Measurements from ENCODE around the gene STRN. TPM values are rescaled to one million over a fixed set of nuclear protein-coding genes. Genes with fewer than 3 reads are reported as not detected.

STRN gene
- total RNA-seq, 2 donors from 2014 or later, result 44.0 to 50.6 TPM

GRCh38 chr2:36819095-36819711 is 147.1 kb downstream of the STRN start:
- Mint-ChIP-seq H3K27ac (no peak overlapping the region), H3K4me1 (peaks cover 17% of the 10 kb centered on the region), H3K36me3 (ENCODE audit: low read depth) (no peaks in the 10 kb centered on the region), H3K27me3 (ENCODE audit: insufficient read depth) (no peaks in the 10 kb centered on the region), H3K4me3 (no peak overlapping the region), H3K9me3 (no peaks in the 10 kb centered on the region)
- H3K36me3 ChIP-seq (ENCODE audit: control insufficient read depth, insufficient read depth, low read length), result no peaks in the 10 kb centered on the region
- no peak overlapping the region for H3K9ac ChIP-seq (ENCODE audit: extremely low read depth, low read length, poor library complexity, severe bottlenecking)
- TF ChIP-seq CTCF (conservative IDR thresholded peaks at IDR 0.05), result peak; percentile 60
- H3K4me1 ChIP-seq (ENCODE audit: control insufficient read depth, insufficient read depth, low read length), result no peaks in the 10 kb centered on the region
- no peaks in the 10 kb centered on the region for H3K27me3 ChIP-seq (ENCODE audit: control insufficient read depth, insufficient read depth, low read length, poor library complexity, severe bottlenecking)
- no peaks in the 10 kb centered on the region for H3K9me3 ChIP-seq (ENCODE audit: control insufficient read depth, low read length)
- H3K27ac ChIP-seq (ENCODE audit: low read depth, low read length), result no peak overlapping the region
- H3K4me3 ChIP-seq (ENCODE audit: low read length), result no peak overlapping the region
- WGBS, 2 experiments (ENCODE audit: insufficient coverage in 1 of 2, insufficient read length in 1 of 2), result 86 to 88% methylated on average over 4 of the region's 4 CpGs
- DNase-seq, result peak; percentile 65

GRCh38 chr2:36818542-36818941 is 147.8 kb downstream of the STRN start:
- WGBS, 2 experiments (ENCODE audit: insufficient coverage in 1 of 2, insufficient read length in 1 of 2), result 87 to 89% methylated on average over 2 of the region's 2 CpGs
- H3K4me1 Mint-ChIP-seq, result peaks cover 15% of the 10 kb centered on the region
- Histone ChIP-seq H3K27ac (ENCODE audit: low read depth, low read length) (no peak overlapping the region), H3K9me3 (ENCODE audit: control insufficient read depth, low read length) (no peaks in the 10 kb centered on the region), H3K4me1 (ENCODE audit: control insufficient read depth, insufficient read depth, low read length) (no peaks in the 10 kb centered on the region), H3K9ac (ENCODE audit: extremely low read depth, low read length, poor library complexity, severe bottlenecking) (no peak overlapping the region), H3K27me3 (ENCODE audit: control insufficient read depth, insufficient read depth, low read length, poor library complexity, severe bottlenecking) (no peaks in the 10 kb centered on the region), H3K36me3 (ENCODE audit: control insufficient read depth, insufficient read depth, low read length) (no peaks in the 10 kb centered on the region), H3K4me3 (ENCODE audit: low read length) (no peak overlapping the region)
- H3K27me3 Mint-ChIP-seq (ENCODE audit: insufficient read depth), result no peaks in the 10 kb centered on the region
- no peaks in the 10 kb centered on the region for H3K36me3 Mint-ChIP-seq (ENCODE audit: low read depth)
- no peak overlapping the region for H3K27ac Mint-ChIP-seq
- TF ChIP-seq CTCF (conservative IDR thresholded peaks at IDR 0.05), result no peak
- no peaks in the 10 kb centered on the region for H3K9me3 Mint-ChIP-seq
- DNase-seq, result no peak
- no peak overlapping the region for H3K4me3 Mint-ChIP-seq

GRCh38 chr2:36812196-36812595 is 154.1 kb downstream of the STRN start:
- H3K36me3 ChIP-seq (ENCODE audit: control insufficient read depth, insufficient read depth, low read length), result no peaks in the 10 kb centered on the region
- H3K9ac ChIP-seq (ENCODE audit: extremely low read depth, low read length, poor library complexity, severe bottlenecking), result no peak overlapping the region
- no peaks in the 10 kb centered on the region for H3K27me3 ChIP-seq (ENCODE audit: control insufficient read depth, insufficient read depth, low read length, poor library complexity, severe bottlenecking)
- Mint-ChIP-seq H3K4me3 (no peak overlapping the region), H3K36me3 (ENCODE audit: low read depth) (no peaks in the 10 kb centered on the region), H3K9me3 (peaks cover 7% of the 10 kb centered on the region), H3K27ac (no peak overlapping the region), H3K4me1 (peaks cover 2% of the 10 kb centered on the region), H3K27me3 (ENCODE audit: insufficient read depth) (peaks cover 2% of the 10 kb centered on the region)
- 45 to 55% methylated on average over 2 to 6 of the region's 6 CpGs for WGBS, 2 experiments (ENCODE audit: insufficient coverage in 1 of 2, insufficient read length in 1 of 2)
- peaks cover 4% of the 10 kb centered on the region for H3K9me3 ChIP-seq (ENCODE audit: control insufficient read depth, low read length)
- H3K27ac ChIP-seq (ENCODE audit: low read depth, low read length), result no peak overlapping the region
- no peaks in the 10 kb centered on the region for H3K4me1 ChIP-seq (ENCODE audit: control insufficient read depth, insufficient read depth, low read length)
- DNase-seq, result peak; percentile 90
- H3K4me3 ChIP-seq (ENCODE audit: low read length), result no peak overlapping the region
- TF ChIP-seq CTCF (conservative IDR thresholded peaks at IDR 0.05), result peak; percentile 78
